ENCODE results near the gene GDF9.

DNA sequence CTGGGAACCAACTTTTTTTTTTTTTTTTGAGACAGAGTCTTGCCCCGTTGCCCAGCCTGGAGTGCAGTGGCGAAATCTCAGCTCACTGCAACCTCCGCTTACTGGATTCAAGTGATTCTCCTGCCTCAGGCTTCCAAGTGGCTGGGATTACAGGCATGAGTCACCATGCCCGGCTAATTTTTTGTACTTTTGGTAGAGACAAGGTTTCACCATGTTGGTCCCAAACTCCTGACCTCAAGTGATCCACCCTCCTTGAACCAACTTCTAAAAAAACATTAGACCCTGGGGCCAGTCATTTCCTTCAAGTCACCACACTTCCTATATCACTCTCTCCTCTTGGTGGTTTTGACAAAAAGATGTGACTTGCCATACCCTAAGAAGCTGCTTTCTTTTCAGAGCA is 25.0 kb downstream of the GDF9 start:
- TF ChIP-seq CTCF (IDR thresholded peaks at IDR 0.05 in 8 of 11, conservative IDR thresholded peaks at IDR 0.05 in 3 of 11), result no peak
- TF ChIP-seq POLR2A (IDR thresholded peaks at IDR 0.05), result no peak
